Prostate gland (tissue), 2 donors: Measurements from ENCODE around the gene SPTB. TPM values are rescaled to one million over a fixed set of nuclear protein-coding genes. Genes with fewer than 3 reads are reported as not detected.

Experiments used
- DNase-seq: peaks from one replicate; pipeline ENCODE4 v3.0.0-alpha.2; 2019; ENCODE audit warnings: low spot score
- H3K27ac ChIP-seq, 2 donors: fragments of 200-600 bp; sonication (generic); 2 replicates each; pipeline ENCODE4 v1.5.1; 2017 to 2019
- H3K27me3 ChIP-seq: fragments of 200-600 bp; sonication (generic); replicated peaks from 2 replicates; pipeline ENCODE4 v1.5.1; 2019; ENCODE audit not compliant: insufficient read depth
- H3K36me3 ChIP-seq, 2 donors: fragments of 200-600 bp; sonication (generic); 1 replicate in 1 of 2; 2 replicates in 1 of 2; pipeline versions ENCODE4 v1.5.1 to v1.8.1; 2017 to 2019
- H3K4me1 ChIP-seq: fragments of 200-600 bp; sonication (generic); replicated peaks from 2 replicates; pipeline ENCODE4 v1.5.1; 2019
- H3K4me3 ChIP-seq, 2 donors: fragments of 200-600 bp; sonication (generic); 2 replicates each; pipeline ENCODE4 v1.5.1; 2017 to 2019
- H3K9me3 ChIP-seq: fragments of 200-600 bp; sonication (generic); 2 replicates; pipeline ENCODE4 v1.5.1; 2017
- CTCF ChIP-seq, 4 experiments: fragments of 200-600 bp in 2 of 4; fragments of 450-650 bp in 2 of 4; sonication (generic) in 2 of 4; IDR thresholded peaks; 1 replicate in 3 of 4; 2 replicates in 1 of 4; pipeline ENCODE4 v1.5.1; 2016 to 2019; ENCODE audit warnings: antibody characterized with exemption in 4 of 4, mild to moderate bottlenecking in 2 of 4, moderate library complexity in 2 of 4
- POLR2A ChIP-seq: fragments of 450-650 bp; IDR thresholded peaks from one replicate; pipeline ENCODE4 v1.6.1; 2016; ENCODE audit warnings: antibody characterized with exemption, mild to moderate bottlenecking
- POLR2AphosphoS5 ChIP-seq: sonication (generic); formaldehyde crosslinking; IDR thresholded peaks from one replicate; pipeline ENCODE4 v1.6.1; 2017; ENCODE audit warnings: antibody characterized with exemption
- WGBS: methylation state at CpG from one replicate; pipeline ENCODE4 v1.1.5; 2018; 5-methylcytosine and 5-hydroxymethylcytosine counted together
- intact Hi-C: fragments of 100-400 bp; cut with DNase I; formaldehyde crosslinking; loops from one replicate; pipeline ENCODE4 v1.14.2; 2022
- total RNA-seq, 2 donors: library from RNA; depleted of rRNA; stranded (reverse); fragments of >200 nt; gene quantifications; one replicate each; pipeline ENCODE4 v1.1.0, GENCODE V29; 2016

Gene SPTB
- total RNA-seq, 2 donors from 2014 or later, result 2.7 to 3.7 TPM

- peaks cover under 1% of the 10 kb centered on the region for H3K4me1 ChIP-seq
- TF ChIP-seq CTCF (IDR thresholded peaks at IDR 0.05), result no peak
- TF ChIP-seq POLR2A, result no peak
- TF ChIP-seq POLR2AphosphoS5, result no peak
- 52% methylated on average over 5 of the region's 5 CpGs for WGBS
Observed at GRCh38 chr14:64726585-64726890, 153.2 kb downstream of the SPTB start.

GRCh38 chr14:64725879-64726584 lies 153.7 kb downstream of the SPTB start:
- Histone ChIP-seq H3K27me3 (no peaks in the 10 kb centered on the region), H3K9me3 (no peaks in the 10 kb centered on the region), H3K36me3 (peaks cover 0 to under 1% of the 10 kb centered on the region in 2 donors), H3K4me1 (peaks cover 5% of the 10 kb centered on the region), H3K27ac (no peak overlapping the region), H3K4me3 (no peak overlapping the region)
- 86% methylated on average over 6 of the region's 6 CpGs for WGBS
- DNase-seq, result no peak
- intact Hi-C loops, result no loop called here
- TF ChIP-seq CTCF (IDR thresholded peaks at IDR 0.05) (no peak), POLR2A (no peak), POLR2AphosphoS5 (no peak)

More at GRCh38 chr14:64726585-64726890, 153.2 kb downstream of the SPTB start:
- Histone ChIP-seq H3K27ac (no peak overlapping the region), H3K4me3 (no peak overlapping the region), H3K27me3 (no peaks in the 10 kb centered on the region), H3K9me3 (no peaks in the 10 kb centered on the region), H3K36me3 (peaks cover 0 to 4% of the 10 kb centered on the region in 2 donors)
- intact Hi-C loops, result no loop called here
- DNase-seq, result no peak

- Histone ChIP-seq H3K27me3 (no peaks in the 10 kb centered on the region), H3K27ac (no peak overlapping the region), H3K36me3 (no peaks in the 10 kb centered on the region), H3K4me1 (peaks cover 6% of the 10 kb centered on the region), H3K4me3 (no peak overlapping the region), H3K9me3 (no peaks in the 10 kb centered on the region)
- no peak for DNase-seq
- 36% methylated on average over 2 of the region's 3 CpGs for WGBS
- intact Hi-C loops, result no loop called here
- TF ChIP-seq POLR2A (no peak), POLR2AphosphoS5 (no peak), CTCF (IDR thresholded peaks at IDR 0.05) (no peak)
Observed at GRCh38 chr14:64725261-64725815, 154.4 kb downstream of the SPTB start.

GRCh38 chr14:64724578-64724930 lies 155.2 kb downstream of the SPTB start:
- H3K4me1 ChIP-seq, result peaks cover 6% of the 10 kb centered on the region
- H3K36me3 ChIP-seq, result no peaks in the 10 kb centered on the region
- no peaks in the 10 kb centered on the region for H3K9me3 ChIP-seq
- H3K27me3 ChIP-seq, result no peaks in the 10 kb centered on the region
- no peak overlapping the region for H3K4me3 ChIP-seq
- intact Hi-C loops, result no loop called here
- TF ChIP-seq POLR2A, result no peak
- no peak for TF ChIP-seq CTCF (IDR thresholded peaks at IDR 0.05)
- no peak for TF ChIP-seq POLR2AphosphoS5
- no peak for DNase-seq
- H3K27ac ChIP-seq, result no peak overlapping the region
- 94% methylated on average over 1 of the region's 1 CpG for WGBS
